Panc1 (cell line): Measurements from ENCODE around the gene TLE3. TPM values are rescaled to one million over a fixed set of nuclear protein-coding genes. Genes with fewer than 3 reads are reported as not detected.

ENCODE experiments used
- ATAC-seq: fragments of 200-7000 bp; cut with Tn5 transposase; 2 replicates; pipeline ENCODE4 v1.9.1; 2020; ENCODE audit warnings: mild to moderate bottlenecking, moderate library complexity
- BruUV-seq: library from RNA; stranded (reverse); fragments of 400-500 nt; replicated peaks from 2 replicates; lab custom pipeline; 2021; lab: Mats Ljungman, UMichigan
- CTCF ChIA-PET: fragments of 300-600 bp; sonication (Branson Sonifier 250); formaldehyde crosslinking; loops from one replicate; lab custom pipeline; 2022; ENCODE audit warnings: antibody characterized with exemption; lab: Charles Lee
- POLR2A ChIA-PET: fragments of 300-600 bp; sonication (Branson Sonifier 250); formaldehyde crosslinking; loops from one replicate; lab custom pipeline; 2022; ENCODE audit warnings: antibody characterized with exemption; lab: Charles Lee
- DNase-seq: peaks from one replicate; pipeline ENCODE4 v3.0.0-alpha.2; 2010; ENCODE audit warnings: low read depth, low spot score
- H3K27ac ChIP-seq: 2 replicates; pipeline ENCODE4 v1.5.1; 2011; ENCODE audit warnings: mild to moderate bottlenecking, low read length, inconsistent platforms
- H3K27me3 ChIP-seq: fragments of 200-500 bp; sonication (Bioruptor generic); 2 replicates; pipeline ENCODE4 v1.6.0; 2014; ENCODE audit warnings: low read length, inconsistent platforms; ENCODE audit not compliant: control insufficient read depth, insufficient read depth
- H3K36me3 ChIP-seq: fragments of 200-500 bp; sonication (Bioruptor generic); 2 replicates; pipeline ENCODE4 v1.5.1; 2014; ENCODE audit warnings: inconsistent platforms, mild to moderate bottlenecking, low read length, moderate library complexity; ENCODE audit not compliant: control insufficient read depth, insufficient read depth
- H3K4me1 ChIP-seq: 2 replicates; pipeline ENCODE4 v1.5.1; 2011; ENCODE audit warnings: inconsistent platforms, mild to moderate bottlenecking, low read length, moderate library complexity; ENCODE audit not compliant: control insufficient read depth, insufficient read depth
- H3K4me3 ChIP-seq, 2 experiments: 2 replicates each; pipeline ENCODE4 v1.5.1; 2011 to 2012; ENCODE audit warnings: low read depth in 2 of 2, low read length in 2 of 2, mild to moderate bottlenecking in 2 of 2, inconsistent platforms in 1 of 2, moderate library complexity in 1 of 2
- H3K9me3 ChIP-seq: fragments of 200-500 bp; sonication (Bioruptor generic); 2 replicates; pipeline ENCODE4 v1.5.1; 2014; ENCODE audit warnings: low read depth, mild to moderate bottlenecking, inconsistent platforms, low read length, moderate library complexity; ENCODE audit not compliant: control insufficient read depth, insufficient read depth
- POLR2AphosphoS5 ChIP-seq: IDR thresholded peaks from 2 replicates; pipeline ENCODE4 v1.6.1; 2012; ENCODE audit warnings: mild to moderate bottlenecking, low read depth, low read length, moderate library complexity
- SIN3A ChIP-seq: IDR thresholded peaks from 2 replicates; pipeline ENCODE4 v1.6.1; 2012; ENCODE audit warnings: low read depth, mild to moderate bottlenecking, low read length, moderate library complexity, borderline replicate concordance; ENCODE audit not compliant: insufficient read depth
- TCF7L2 ChIP-seq: IDR thresholded peaks from 2 replicates; pipeline ENCODE4 v1.6.1; 2011; ENCODE audit warnings: mild to moderate bottlenecking, low read depth, low read length, inconsistent platforms
- in situ Hi-C: cut with HindIII; loops from 2 replicates; pipeline ENCODE4 v1.10.0; 2016; ENCODE audit warnings: low sequenced_read_pairs, low pct_unique_long_range_greater_than_20kb
- intact Hi-C: fragments of 100-400 bp; cut with micrococcal nuclease; formaldehyde crosslinking; loops from one replicate; pipeline ENCODE4 v1.10.0; 2022; ENCODE audit not compliant: unreplicated experiment
- total RNA-seq: library from RNA; stranded (reverse); gene quantifications from one replicate; pipeline ENCODE4 v1.2.1, GENCODE V29; 2021; ENCODE audit not compliant: unreplicated experiment
- TF ChIP-seq, protein P1 (sequence below), 2 experiments: IDR thresholded peaks; 2 replicates each; pipeline ENCODE4 v1.6.1; 2011 to 2012; ENCODE audit warnings: low read depth in 2 of 2, control low read depth in 1 of 2, low read length in 1 of 2, mild to moderate bottlenecking in 1 of 2, moderate library complexity in 1 of 2; ENCODE audit not compliant: insufficient read depth in 1 of 2
- TF ChIP-seq, protein P2 (sequence below): fragments of 450-650 bp; IDR thresholded peaks from 2 replicates; pipeline ENCODE4 v1.5.1; 2017; ENCODE audit warnings: mild to moderate bottlenecking

TLE3 gene
- total RNA-seq, 1 experiment from 2014 or later = 132 TPM

DNA sequence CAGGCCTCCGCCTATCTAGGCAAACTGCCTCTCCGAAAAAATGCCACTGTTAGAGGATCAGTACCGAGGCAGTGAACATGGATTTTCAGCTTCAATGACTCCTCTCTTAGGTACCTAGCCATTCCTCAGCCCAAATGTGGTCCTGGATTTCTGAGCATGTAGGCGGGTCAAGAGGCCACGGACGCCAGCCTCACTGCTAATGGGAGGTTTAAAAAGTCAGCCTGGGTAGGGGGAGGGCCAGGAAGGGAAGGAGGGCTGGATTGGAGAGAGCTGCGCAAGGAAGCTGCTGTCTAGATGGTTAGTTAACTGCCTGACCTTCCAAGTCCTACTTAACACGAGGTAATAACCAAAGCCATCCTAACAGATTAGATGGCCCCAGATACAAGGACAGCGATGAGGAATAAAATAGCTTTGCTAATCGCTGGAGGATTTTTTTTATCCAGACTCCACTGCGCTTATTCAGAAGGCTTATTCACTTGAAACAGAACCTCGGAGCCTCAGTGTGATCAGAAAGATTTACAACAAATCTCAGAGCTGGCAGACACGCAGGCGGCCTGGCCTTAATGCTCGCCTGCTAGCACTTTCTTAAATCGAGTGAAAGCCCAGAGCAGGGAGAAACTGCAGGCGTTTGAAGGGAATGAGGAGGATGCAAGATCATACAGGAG is 34.3 kb downstream of the TLE3 start:
- ChIA-PET CTCF (no interaction called here), POLR2A (no interaction called here)
- in situ Hi-C loops (no loop called here), intact Hi-C loops (no loop called here)
- Histone ChIP-seq H3K27me3 (no peaks in the 10 kb centered on the region), H3K27ac (no peak overlapping the region), H3K4me3 (no peak overlapping the region), H3K4me1 (no peaks in the 10 kb centered on the region; the same call in 1 of the 2 replicates), H3K9me3 (no peaks in the 10 kb centered on the region), H3K36me3 (peaks cover 40% of the 10 kb centered on the region)
- TF ChIP-seq TCF7L2 (no peak), POLR2AphosphoS5 (no peak), SIN3A (no peak)
- TF ChIP-seq, protein P1, sequence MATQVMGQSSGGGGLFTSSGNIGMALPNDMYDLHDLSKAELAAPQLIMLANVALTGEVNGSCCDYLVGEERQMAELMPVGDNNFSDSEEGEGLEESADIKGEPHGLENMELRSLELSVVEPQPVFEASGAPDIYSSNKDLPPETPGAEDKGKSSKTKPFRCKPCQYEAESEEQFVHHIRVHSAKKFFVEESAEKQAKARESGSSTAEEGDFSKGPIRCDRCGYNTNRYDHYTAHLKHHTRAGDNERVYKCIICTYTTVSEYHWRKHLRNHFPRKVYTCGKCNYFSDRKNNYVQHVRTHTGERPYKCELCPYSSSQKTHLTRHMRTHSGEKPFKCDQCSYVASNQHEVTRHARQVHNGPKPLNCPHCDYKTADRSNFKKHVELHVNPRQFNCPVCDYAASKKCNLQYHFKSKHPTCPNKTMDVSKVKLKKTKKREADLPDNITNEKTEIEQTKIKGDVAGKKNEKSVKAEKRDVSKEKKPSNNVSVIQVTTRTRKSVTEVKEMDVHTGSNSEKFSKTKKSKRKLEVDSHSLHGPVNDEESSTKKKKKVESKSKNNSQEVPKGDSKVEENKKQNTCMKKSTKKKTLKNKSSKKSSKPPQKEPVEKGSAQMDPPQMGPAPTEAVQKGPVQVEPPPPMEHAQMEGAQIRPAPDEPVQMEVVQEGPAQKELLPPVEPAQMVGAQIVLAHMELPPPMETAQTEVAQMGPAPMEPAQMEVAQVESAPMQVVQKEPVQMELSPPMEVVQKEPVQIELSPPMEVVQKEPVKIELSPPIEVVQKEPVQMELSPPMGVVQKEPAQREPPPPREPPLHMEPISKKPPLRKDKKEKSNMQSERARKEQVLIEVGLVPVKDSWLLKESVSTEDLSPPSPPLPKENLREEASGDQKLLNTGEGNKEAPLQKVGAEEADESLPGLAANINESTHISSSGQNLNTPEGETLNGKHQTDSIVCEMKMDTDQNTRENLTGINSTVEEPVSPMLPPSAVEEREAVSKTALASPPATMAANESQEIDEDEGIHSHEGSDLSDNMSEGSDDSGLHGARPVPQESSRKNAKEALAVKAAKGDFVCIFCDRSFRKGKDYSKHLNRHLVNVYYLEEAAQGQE (IDR thresholded peaks at IDR 0.05; ENCODE audit: insufficient read depth in 1 of 2, low read depth in 2 of 2, low read length in 1 of 2) = no peak
- TF ChIP-seq, protein P2, sequence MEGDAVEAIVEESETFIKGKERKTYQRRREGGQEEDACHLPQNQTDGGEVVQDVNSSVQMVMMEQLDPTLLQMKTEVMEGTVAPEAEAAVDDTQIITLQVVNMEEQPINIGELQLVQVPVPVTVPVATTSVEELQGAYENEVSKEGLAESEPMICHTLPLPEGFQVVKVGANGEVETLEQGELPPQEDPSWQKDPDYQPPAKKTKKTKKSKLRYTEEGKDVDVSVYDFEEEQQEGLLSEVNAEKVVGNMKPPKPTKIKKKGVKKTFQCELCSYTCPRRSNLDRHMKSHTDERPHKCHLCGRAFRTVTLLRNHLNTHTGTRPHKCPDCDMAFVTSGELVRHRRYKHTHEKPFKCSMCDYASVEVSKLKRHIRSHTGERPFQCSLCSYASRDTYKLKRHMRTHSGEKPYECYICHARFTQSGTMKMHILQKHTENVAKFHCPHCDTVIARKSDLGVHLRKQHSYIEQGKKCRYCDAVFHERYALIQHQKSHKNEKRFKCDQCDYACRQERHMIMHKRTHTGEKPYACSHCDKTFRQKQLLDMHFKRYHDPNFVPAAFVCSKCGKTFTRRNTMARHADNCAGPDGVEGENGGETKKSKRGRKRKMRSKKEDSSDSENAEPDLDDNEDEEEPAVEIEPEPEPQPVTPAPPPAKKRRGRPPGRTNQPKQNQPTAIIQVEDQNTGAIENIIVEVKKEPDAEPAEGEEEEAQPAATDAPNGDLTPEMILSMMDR = no peak
- DNase-seq (no peak), ATAC-seq (no peak)
- no TSS peak for BruUV-seq

DNA sequence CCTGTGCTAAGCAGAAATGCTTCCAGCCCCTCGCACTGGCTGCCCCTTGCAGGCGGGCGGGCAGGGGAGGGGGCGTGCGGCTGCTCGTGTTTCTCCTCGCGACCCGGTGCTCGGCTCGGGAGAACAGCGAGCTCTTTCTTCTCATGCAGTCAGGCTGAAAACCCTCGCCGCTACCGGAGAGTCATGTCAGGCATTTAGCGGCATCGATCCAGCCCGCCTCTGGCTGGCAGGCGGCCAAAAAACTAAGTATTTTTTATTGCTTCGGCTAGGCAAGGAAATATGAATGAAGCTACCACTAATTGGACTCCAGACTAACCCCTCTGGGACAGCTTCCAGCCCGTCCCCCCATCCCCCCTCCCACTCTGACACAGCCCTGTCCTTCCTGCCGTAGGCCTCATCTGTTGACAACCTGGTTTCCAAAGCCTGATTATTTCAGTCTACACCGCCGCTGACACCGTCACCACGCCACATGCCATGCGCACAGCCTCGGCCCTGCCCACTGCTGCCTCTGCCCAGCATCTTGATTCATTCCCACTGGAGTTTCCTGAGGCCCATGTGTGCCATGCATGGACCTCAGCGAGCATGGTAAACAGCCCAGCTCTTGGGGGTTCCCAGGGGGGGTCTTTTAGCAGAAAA is 35.3 kb downstream of the TLE3 start:
- ChIA-PET CTCF (no interaction called here), POLR2A (no interaction called here)
- Histone ChIP-seq H3K36me3 (peaks cover 35% of the 10 kb centered on the region), H3K4me3 (no peak overlapping the region), H3K4me1 (no peaks in the 10 kb centered on the region), H3K9me3 (no peaks in the 10 kb centered on the region), H3K27me3 (no peaks in the 10 kb centered on the region), H3K27ac (no peak overlapping the region)
- DNase-seq (no peak), ATAC-seq (no peak)
- in situ Hi-C loops (no loop called here), intact Hi-C loops (no loop called here)
- TSS peak; percentile 8 for BruUV-seq
- TF ChIP-seq TCF7L2 (no peak), SIN3A (no peak), POLR2AphosphoS5 (no peak)
- TF ChIP-seq, protein P2 = no peak
